ENCODE data around the gene PXDC1.

Gene PXDC1

GRCh38 chr6:3746696-3747095 lies 4.8 kb downstream of the PXDC1 start:
- no peak for DNase-seq

DNA sequence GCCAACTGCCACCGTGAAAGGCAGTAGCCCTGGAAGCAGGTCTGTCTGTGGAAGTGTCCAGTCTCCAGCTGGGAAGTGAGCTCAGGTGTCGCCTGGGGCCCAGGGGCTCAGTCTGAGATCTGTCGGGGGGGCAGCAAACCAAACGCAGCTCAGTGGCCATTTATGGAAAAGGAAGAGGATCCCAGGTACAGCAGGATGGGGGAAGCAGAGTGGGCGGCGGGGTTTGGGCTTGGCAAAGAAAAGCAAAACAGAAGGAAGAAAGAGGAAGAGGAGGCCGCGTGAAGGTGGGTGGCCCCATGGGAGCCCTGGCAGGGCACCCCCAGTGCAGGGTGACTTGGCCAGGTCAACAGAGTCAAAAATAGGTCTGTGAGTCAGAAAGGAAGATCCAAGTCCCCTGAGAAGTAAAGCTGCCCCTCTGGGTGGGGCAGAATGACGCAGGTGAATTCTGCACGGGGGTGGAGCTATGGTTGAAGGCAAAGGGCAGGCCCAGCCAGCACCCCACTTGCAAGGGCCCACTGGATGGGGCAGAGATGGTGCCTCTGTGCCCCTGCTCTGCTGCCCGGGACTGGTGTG lies 5.3 kb downstream of the PXDC1 start:
- peak in 1 of 2 donors; percentile 67 for DNase-seq

- no peak for DNase-seq
Observed at GRCh38 chr6:3745566-3746118, 5.9 kb downstream of the PXDC1 start.

DNA sequence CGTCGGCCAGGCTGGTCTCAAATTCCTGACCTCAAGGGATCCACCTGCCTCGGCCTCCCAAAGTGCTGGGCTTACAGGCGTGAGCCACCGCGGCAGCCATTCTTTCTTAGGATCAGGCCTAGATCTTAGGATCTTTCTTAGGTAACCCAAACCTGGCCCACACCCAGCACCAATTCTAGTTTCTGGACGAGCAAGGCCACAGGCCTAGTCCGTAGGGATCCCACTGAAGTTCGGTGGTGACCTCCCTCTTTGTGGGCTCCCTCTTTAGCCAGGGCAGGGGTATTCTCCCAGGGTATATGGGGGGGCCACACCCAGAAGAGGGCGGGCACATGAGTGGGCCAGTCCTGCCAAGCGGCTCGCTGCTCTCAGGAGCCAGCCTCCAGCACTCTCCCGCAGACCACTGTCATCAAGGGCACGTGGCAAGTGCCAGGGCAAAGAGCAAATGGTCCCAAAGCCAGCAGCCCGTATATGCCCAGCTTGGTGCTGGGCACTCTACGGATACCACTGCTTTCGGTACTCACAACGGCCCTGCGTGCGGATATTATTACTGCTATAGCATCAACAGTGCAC lies 6.5 kb downstream of the PXDC1 start:
- DNase-seq: no peak

GRCh38 chr6:3744211-3744900 lies 7.2 kb downstream of the PXDC1 start:
- DNase-seq: no peak

GRCh38 chr6:3743541-3743940 lies 8.0 kb downstream of the PXDC1 start:
- no peak for DNase-seq

DNA sequence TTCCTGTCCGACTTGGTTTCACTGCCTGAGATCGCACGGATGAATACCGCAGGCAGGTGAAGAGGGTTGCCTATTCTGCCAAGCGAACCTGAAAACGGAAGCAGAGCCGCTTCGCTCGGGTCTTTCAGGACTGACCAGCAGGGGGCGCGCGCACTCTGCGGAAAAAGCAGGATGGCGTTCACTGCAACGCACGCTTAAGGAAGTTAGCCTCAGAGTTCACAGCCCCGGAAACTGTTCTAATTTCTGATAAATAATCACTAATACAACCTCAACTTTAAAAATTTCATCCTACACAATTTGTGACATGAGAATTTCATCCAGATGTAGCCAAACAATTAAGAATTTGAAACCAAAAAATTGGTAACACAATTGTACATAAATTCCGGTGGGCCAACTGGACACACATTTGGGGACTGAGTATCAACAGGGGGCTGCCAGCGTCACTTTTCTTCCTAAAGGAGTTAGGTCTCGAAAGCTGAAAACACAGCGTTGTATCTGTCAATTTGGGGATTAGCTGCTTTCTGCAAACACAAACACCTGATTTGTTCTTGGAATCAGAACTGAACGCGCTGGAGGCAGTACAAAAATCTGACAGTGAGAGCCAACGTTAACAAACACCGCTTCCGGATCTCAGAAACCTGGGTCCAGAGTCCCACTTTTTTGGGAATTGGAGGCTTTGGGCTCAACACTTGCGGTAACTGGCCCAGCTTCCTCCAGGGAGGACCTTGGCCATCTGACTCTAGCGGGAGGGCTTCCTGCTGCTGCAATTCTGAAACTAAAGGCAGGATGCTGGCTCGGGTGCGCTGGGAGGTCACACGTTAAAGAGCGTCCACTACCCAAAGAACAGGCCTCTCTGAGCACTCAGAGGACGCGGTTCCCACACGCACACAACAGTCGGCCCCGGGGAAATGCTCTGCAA lies 8.8 kb downstream of the PXDC1 start:
- DNase-seq: peak; percentile 81 to 87

GRCh38 chr6:3742076-3742425 lies 9.5 kb downstream of the PXDC1 start:
- DNase-seq: no peak

DNA sequence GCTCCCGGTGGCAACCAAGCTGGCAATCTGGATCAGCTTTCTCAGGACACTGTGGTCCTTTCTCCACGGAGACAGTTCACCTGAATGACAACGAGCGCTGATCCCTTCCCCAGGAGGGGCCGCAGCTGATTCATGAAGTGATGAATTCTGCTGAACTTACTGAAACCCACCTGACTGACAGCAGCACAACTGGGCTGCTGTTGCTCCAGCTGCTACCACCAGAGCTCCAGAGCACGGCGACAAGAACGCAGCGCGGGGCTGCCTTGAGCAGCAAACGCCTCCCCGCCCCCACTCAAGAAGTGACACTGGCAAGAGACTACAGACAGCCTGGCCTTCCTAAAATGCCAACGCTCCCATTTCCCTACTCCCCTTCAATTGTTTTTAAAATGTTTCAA lies 10.0 kb downstream of the PXDC1 start:
- no peak for DNase-seq

DNA sequence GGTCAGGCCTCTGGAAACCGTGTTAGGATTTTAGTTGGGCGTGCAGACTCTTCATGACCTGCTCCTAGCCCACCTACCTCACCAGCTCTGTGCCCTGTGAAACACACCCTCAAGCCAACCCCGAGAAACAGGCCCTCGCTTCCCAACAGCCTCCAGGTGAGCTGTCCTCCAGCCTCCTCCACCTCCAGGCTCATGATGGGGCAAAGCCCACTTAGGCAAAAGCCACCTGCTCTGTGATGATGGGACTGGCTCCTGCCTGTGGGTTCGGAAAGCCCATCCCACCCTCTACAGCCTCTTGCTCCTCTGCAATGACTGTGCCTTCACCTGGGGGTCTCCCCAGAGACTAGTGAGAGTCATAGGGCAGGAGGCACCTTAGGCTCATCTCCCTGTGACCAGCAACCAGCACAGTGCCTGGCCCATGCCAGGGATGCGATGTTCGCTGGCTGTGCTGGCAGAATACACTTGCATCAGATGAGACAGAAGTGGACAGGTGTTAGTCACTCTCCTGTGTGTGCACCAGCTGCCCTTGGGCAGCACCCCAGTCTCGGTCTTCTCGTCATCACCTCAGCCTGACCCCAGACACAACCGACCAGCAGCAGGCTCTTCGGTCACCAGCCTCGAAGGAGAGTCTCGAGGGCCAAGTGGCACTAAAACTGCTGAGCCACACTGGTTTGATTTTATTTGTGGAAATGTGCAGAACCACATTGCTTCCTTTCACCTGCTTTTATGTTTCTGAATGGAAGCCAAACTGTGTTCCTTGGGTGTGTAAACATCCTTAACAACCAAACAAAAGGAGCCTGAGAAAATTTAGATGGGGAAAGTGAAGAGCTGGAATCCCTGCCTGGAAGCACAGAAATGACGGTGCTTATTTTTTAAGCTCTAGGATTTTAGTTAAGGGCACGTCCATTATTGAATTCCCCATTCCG lies 10.7 kb downstream of the PXDC1 start:
- DNase-seq: no peak

- DNase-seq: no peak
Observed at GRCh38 chr6:3739311-3739897, 12.1 kb downstream of the PXDC1 start.

GRCh38 chr6:3738381-3739131 lies 13.0 kb downstream of the PXDC1 start:
- DNase-seq: no peak

DNA sequence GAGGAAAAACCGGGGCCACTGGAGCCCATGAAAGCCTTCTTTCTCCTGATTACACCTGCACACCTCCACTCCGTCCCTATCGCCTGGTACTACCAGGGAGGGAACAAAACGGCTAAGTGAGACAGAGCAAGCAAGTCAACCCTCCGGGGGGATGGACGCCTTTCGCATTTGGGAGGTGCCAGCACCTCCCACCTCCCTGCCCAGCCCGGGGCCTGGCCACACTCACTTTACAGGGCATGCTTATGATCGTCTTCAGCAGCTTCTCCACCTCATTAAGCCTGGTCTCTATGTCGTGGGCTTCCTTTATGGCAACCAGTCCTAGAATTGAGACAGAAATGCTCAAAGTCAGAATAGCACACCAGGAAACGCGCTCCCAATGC lies 13.7 kb downstream of the PXDC1 start:
- DNase-seq: no peak

GRCh38 chr6:3737149-3737830 lies 14.2 kb downstream of the PXDC1 start:
- no peak for DNase-seq

DNA sequence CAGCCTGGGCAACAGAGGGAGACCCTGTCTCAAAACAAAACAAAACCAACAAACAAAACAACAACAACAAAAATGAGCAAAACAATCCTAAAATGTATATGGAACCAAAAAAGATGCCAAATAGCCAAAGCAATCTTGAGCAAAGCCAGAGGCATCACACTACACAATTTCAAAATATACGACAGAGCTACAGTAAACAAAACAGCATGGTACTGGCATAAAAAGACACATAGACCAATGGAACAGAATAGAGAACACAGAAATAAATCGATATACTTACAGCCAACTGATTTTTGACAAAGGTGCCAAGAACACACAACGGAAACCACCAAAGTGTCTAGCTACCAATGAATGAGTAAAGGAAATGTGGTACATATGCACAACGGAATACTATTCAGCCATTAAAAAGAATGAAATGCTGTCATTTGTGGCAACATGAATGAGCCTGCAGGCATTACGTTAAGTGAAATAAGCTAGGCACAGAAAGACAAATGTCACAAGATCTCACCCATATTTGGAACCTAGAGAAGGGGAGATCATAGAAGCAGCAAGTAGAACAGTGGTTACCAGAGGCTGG lies 16.4 kb downstream of the PXDC1 start:
- DNase-seq: no peak

DNA sequence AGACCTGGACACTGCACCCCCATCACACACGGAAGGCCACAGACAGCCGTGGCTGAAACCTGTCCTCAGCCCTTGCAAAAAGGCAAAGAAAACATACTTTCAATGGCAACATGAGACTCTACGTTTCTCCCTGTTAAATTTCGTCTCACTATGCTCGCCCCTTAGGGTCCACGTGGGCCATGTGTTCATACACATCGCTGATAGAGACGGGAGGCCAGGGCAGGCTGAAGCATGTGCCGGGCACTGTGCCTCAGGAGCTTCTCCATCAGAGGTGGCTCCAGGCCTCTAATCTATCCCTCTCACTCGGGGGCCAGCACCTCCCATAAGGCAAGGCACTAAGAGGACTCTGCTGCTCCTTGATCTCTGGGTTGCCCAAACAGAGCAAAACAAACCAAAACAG lies 17.5 kb downstream of the PXDC1 start:
- DNase-seq: no peak

- DNase-seq: no peak
Observed at GRCh38 chr6:3733321-3733925, 18.1 kb downstream of the PXDC1 start.

GRCh38 chr6:3732345-3733141 lies 19.0 kb downstream of the PXDC1 start:
- peak; percentile 60 to 65 for DNase-seq

GRCh38 chr6:3731700-3732099 lies 19.8 kb downstream of the PXDC1 start:
- DNase-seq: no peak
